Measurements from ENCODE around the gene KRT86.

DNA sequence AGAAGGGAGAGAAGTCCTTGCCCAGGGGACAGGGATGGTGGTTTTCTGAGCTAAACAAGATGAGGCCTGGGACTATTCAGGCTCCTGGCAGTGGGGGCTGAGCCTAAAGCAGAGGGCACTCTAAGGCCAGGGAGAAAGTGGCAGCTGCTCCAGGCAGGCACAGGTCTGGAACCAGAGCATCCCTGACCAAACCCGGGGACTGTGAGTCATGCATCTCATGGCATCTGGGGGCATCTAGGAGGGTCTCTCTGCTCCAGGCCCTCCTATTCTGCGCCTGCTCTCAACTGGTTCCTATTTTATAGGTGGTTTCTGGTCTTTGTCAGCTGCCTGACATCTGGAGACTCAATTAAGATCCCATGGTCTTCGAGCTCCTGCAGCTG, 29.8 kb upstream of the KRT86 start:
- TF ChIP-seq EZH2phosphoT487 (IDR thresholded peaks at IDR 0.05; ENCODE audit: unreplicated experiment) (no peak), POLR2AphosphoS5 (IDR thresholded peaks at IDR 0.05; ENCODE audit: low read depth) (no peak), REST (IDR thresholded peaks at IDR 0.05; ENCODE audit: unreplicated experiment) (no peak), EZH2 (IDR thresholded peaks at IDR 0.05; ENCODE audit: low read depth, unreplicated experiment) (no peak)
- TF ChIP-seq, protein P1, sequence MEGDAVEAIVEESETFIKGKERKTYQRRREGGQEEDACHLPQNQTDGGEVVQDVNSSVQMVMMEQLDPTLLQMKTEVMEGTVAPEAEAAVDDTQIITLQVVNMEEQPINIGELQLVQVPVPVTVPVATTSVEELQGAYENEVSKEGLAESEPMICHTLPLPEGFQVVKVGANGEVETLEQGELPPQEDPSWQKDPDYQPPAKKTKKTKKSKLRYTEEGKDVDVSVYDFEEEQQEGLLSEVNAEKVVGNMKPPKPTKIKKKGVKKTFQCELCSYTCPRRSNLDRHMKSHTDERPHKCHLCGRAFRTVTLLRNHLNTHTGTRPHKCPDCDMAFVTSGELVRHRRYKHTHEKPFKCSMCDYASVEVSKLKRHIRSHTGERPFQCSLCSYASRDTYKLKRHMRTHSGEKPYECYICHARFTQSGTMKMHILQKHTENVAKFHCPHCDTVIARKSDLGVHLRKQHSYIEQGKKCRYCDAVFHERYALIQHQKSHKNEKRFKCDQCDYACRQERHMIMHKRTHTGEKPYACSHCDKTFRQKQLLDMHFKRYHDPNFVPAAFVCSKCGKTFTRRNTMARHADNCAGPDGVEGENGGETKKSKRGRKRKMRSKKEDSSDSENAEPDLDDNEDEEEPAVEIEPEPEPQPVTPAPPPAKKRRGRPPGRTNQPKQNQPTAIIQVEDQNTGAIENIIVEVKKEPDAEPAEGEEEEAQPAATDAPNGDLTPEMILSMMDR (conservative IDR thresholded peaks at IDR 0.05; ENCODE audit: low read depth in 2 of 2): no peak
